PFSK-1 (cell line): Measurements from ENCODE around the gene PARVB.

Experiments used
- FOXP2 ChIP-seq: optimal IDR thresholded peaks from 2 replicates; pipeline ENCODE3; 2011; ENCODE audit warnings: borderline replicate concordance, control low read depth, inconsistent platforms; ENCODE audit not compliant: insufficient read depth; ENCODE audit errors: extremely low read length, extremely low read depth
- POLR2AphosphoS5 ChIP-seq: IDR thresholded peaks from 2 replicates; pipeline ENCODE4 v1.6.1; 2012; ENCODE audit warnings: low read depth, mild to moderate bottlenecking, control low read depth, low read length, moderate library complexity
- REST ChIP-seq, 2 experiments: IDR thresholded peaks; 2 replicates each; pipeline versions ENCODE4 v1.6.1 to v1.8.0; 2011 to 2012; ENCODE audit warnings: low read depth in 2 of 2, low read length in 2 of 2, control low read depth in 1 of 2, inconsistent platforms in 1 of 2, mild to moderate bottlenecking in 1 of 2, moderate library complexity in 1 of 2; ENCODE audit not compliant: insufficient read depth in 1 of 2
- SIN3A ChIP-seq: IDR thresholded peaks from 2 replicates; pipeline ENCODE4 v1.6.1; 2012; ENCODE audit warnings: mild to moderate bottlenecking, low read length, moderate library complexity, borderline replicate concordance; ENCODE audit not compliant: insufficient read depth
- TAF1 ChIP-seq: IDR thresholded peaks from 2 replicates; pipeline ENCODE4 v1.6.1; 2012; ENCODE audit warnings: low read length, control low read depth, borderline replicate concordance; ENCODE audit not compliant: insufficient read depth

- TF ChIP-seq POLR2AphosphoS5 = no peak
- TF ChIP-seq REST (IDR thresholded peaks at IDR 0.05; ENCODE audit: insufficient read depth in 1 of 2, low read depth in 2 of 2, low read length in 2 of 2) = no peak
- no peak for TF ChIP-seq TAF1
- no peak for TF ChIP-seq SIN3A
- TF ChIP-seq FOXP2 = no peak
Measured at GRCh38 chr22:44092636-44093220, 68.6 kb downstream of the PARVB start.
